ENCODE data around the gene EDAR.

EDAR gene

GRCh38 chr2:108974674-108975073 is 14.3 kb downstream of the EDAR start:
- Histone ChIP-seq H3K4me3 (ENCODE audit: low read length) (no peak overlapping the region), H3K9me3 (ENCODE audit: control insufficient read depth, low read length) (no peaks in the 10 kb centered on the region), H3K9ac (ENCODE audit: low read length) (no peak overlapping the region), H3K36me3 (ENCODE audit: control insufficient read depth, insufficient read depth, low read length) (no peaks in the 10 kb centered on the region), H3K27me3 (ENCODE audit: control insufficient read depth, insufficient read depth, low read length) (no peaks in the 10 kb centered on the region), H3K4me1 (ENCODE audit: control insufficient read depth, insufficient read depth, low read length) (peaks cover 41% of the 10 kb centered on the region)

- H3K27me3 ChIP-seq (ENCODE audit: control insufficient read depth, insufficient read depth, low read length): no peaks in the 10 kb centered on the region
- peaks cover 52% of the 10 kb centered on the region for H3K4me1 ChIP-seq (ENCODE audit: control insufficient read depth, insufficient read depth, low read length)
- no peaks in the 10 kb centered on the region for H3K9me3 ChIP-seq (ENCODE audit: control insufficient read depth, low read length)
- no peaks in the 10 kb centered on the region for H3K36me3 ChIP-seq (ENCODE audit: control insufficient read depth, insufficient read depth, low read length)
- H3K9ac ChIP-seq (ENCODE audit: low read length): no peak overlapping the region
- no peak overlapping the region for H3K4me3 ChIP-seq (ENCODE audit: low read length)
Observed at GRCh38 chr2:108972663-108973062, 16.4 kb downstream of the EDAR start.

GRCh38 chr2:108971661-108972566 is 17.1 kb downstream of the EDAR start:
- Histone ChIP-seq H3K9ac (ENCODE audit: low read length) (no peak overlapping the region), H3K4me1 (ENCODE audit: control insufficient read depth, insufficient read depth, low read length) (peaks cover 52% of the 10 kb centered on the region), H3K27me3 (ENCODE audit: control insufficient read depth, insufficient read depth, low read length) (no peaks in the 10 kb centered on the region), H3K9me3 (ENCODE audit: control insufficient read depth, low read length) (no peaks in the 10 kb centered on the region), H3K4me3 (ENCODE audit: low read length) (no peak overlapping the region), H3K36me3 (ENCODE audit: control insufficient read depth, insufficient read depth, low read length) (no peaks in the 10 kb centered on the region)

GRCh38 chr2:108970369-108970768 is 18.7 kb downstream of the EDAR start:
- no peak overlapping the region for H3K9ac ChIP-seq (ENCODE audit: low read length)
- no peaks in the 10 kb centered on the region for H3K9me3 ChIP-seq (ENCODE audit: control insufficient read depth, low read length)
- H3K27me3 ChIP-seq (ENCODE audit: control insufficient read depth, insufficient read depth, low read length): no peaks in the 10 kb centered on the region
- no peaks in the 10 kb centered on the region for H3K36me3 ChIP-seq (ENCODE audit: control insufficient read depth, insufficient read depth, low read length)
- peaks cover 52% of the 10 kb centered on the region for H3K4me1 ChIP-seq (ENCODE audit: control insufficient read depth, insufficient read depth, low read length)
- H3K4me3 ChIP-seq (ENCODE audit: low read length): no peak overlapping the region

- H3K36me3 ChIP-seq (ENCODE audit: control insufficient read depth, insufficient read depth, low read length): no peaks in the 10 kb centered on the region
- no peak overlapping the region for H3K9ac ChIP-seq (ENCODE audit: low read length)
- no peaks in the 10 kb centered on the region for H3K27me3 ChIP-seq (ENCODE audit: control insufficient read depth, insufficient read depth, low read length)
- H3K9me3 ChIP-seq (ENCODE audit: control insufficient read depth, low read length): no peaks in the 10 kb centered on the region
- peaks cover 52% of the 10 kb centered on the region for H3K4me1 ChIP-seq (ENCODE audit: control insufficient read depth, insufficient read depth, low read length)
- H3K4me3 ChIP-seq (ENCODE audit: low read length): no peak overlapping the region
Observed at GRCh38 chr2:108969856-108970255, 19.2 kb downstream of the EDAR start.

GRCh38 chr2:108968619-108969018 is 20.4 kb downstream of the EDAR start:
- H3K36me3 ChIP-seq (ENCODE audit: control insufficient read depth, insufficient read depth, low read length): no peaks in the 10 kb centered on the region
- H3K9me3 ChIP-seq (ENCODE audit: control insufficient read depth, low read length): no peaks in the 10 kb centered on the region
- H3K4me1 ChIP-seq (ENCODE audit: control insufficient read depth, insufficient read depth, low read length): peaks cover 52% of the 10 kb centered on the region
- no peak overlapping the region for H3K4me3 ChIP-seq (ENCODE audit: low read length)
- H3K27me3 ChIP-seq (ENCODE audit: control insufficient read depth, insufficient read depth, low read length): no peaks in the 10 kb centered on the region
- no peak overlapping the region for H3K9ac ChIP-seq (ENCODE audit: low read length)

GRCh38 chr2:108967757-108968156 is 21.3 kb downstream of the EDAR start:
- H3K4me3 ChIP-seq (ENCODE audit: low read length): no peak overlapping the region
- no peaks in the 10 kb centered on the region for H3K27me3 ChIP-seq (ENCODE audit: control insufficient read depth, insufficient read depth, low read length)
- H3K9ac ChIP-seq (ENCODE audit: low read length): no peak overlapping the region
- H3K4me1 ChIP-seq (ENCODE audit: control insufficient read depth, insufficient read depth, low read length): peaks cover 44% of the 10 kb centered on the region
- no peaks in the 10 kb centered on the region for H3K9me3 ChIP-seq (ENCODE audit: control insufficient read depth, low read length)
- no peaks in the 10 kb centered on the region for H3K36me3 ChIP-seq (ENCODE audit: control insufficient read depth, insufficient read depth, low read length)

GRCh38 chr2:108965540-108966289 is 23.3 kb downstream of the EDAR start:
- no peaks in the 10 kb centered on the region for H3K36me3 ChIP-seq (ENCODE audit: control insufficient read depth, insufficient read depth, low read length)
- no peak overlapping the region for H3K9ac ChIP-seq (ENCODE audit: low read length)
- H3K9me3 ChIP-seq (ENCODE audit: control insufficient read depth, low read length): no peaks in the 10 kb centered on the region
- H3K4me3 ChIP-seq (ENCODE audit: low read length): no peak overlapping the region
- no peaks in the 10 kb centered on the region for H3K27me3 ChIP-seq (ENCODE audit: control insufficient read depth, insufficient read depth, low read length)
- peaks cover 23% of the 10 kb centered on the region for H3K4me1 ChIP-seq (ENCODE audit: control insufficient read depth, insufficient read depth, low read length)

- H3K9me3 ChIP-seq (ENCODE audit: control insufficient read depth, low read length): no peaks in the 10 kb centered on the region
- H3K4me1 ChIP-seq (ENCODE audit: control insufficient read depth, insufficient read depth, low read length): peaks cover 11% of the 10 kb centered on the region
- no peaks in the 10 kb centered on the region for H3K27me3 ChIP-seq (ENCODE audit: control insufficient read depth, insufficient read depth, low read length)
- no peaks in the 10 kb centered on the region for H3K36me3 ChIP-seq (ENCODE audit: control insufficient read depth, insufficient read depth, low read length)
- H3K9ac ChIP-seq (ENCODE audit: low read length): no peak overlapping the region
- no peak overlapping the region for H3K4me3 ChIP-seq (ENCODE audit: low read length)
Observed at GRCh38 chr2:108963057-108963456, 26.0 kb downstream of the EDAR start.

- H3K36me3 ChIP-seq (ENCODE audit: control insufficient read depth, insufficient read depth, low read length): no peaks in the 10 kb centered on the region
- H3K9ac ChIP-seq (ENCODE audit: low read length): no peak overlapping the region
- H3K4me1 ChIP-seq (ENCODE audit: control insufficient read depth, insufficient read depth, low read length): peaks cover 20% of the 10 kb centered on the region
Observed at GRCh38 chr2:108961796-108962195, 27.2 kb downstream of the EDAR start.

GRCh38 chr2:108960006-108960405 is 29.0 kb downstream of the EDAR start:
- Histone ChIP-seq H3K36me3 (ENCODE audit: control insufficient read depth, insufficient read depth, low read length) (no peaks in the 10 kb centered on the region), H3K4me3 (ENCODE audit: low read length) (no peak overlapping the region), H3K27me3 (ENCODE audit: control insufficient read depth, insufficient read depth, low read length) (no peaks in the 10 kb centered on the region), H3K9me3 (ENCODE audit: control insufficient read depth, low read length) (no peaks in the 10 kb centered on the region), H3K4me1 (ENCODE audit: control insufficient read depth, insufficient read depth, low read length) (peaks cover 20% of the 10 kb centered on the region), H3K9ac (ENCODE audit: low read length) (no peak overlapping the region)

More at GRCh38 chr2:108961796-108962195, 27.2 kb downstream of the EDAR start:
- Histone ChIP-seq H3K27me3 (ENCODE audit: control insufficient read depth, insufficient read depth, low read length) (no peaks in the 10 kb centered on the region), H3K9me3 (ENCODE audit: control insufficient read depth, low read length) (no peaks in the 10 kb centered on the region), H3K4me3 (ENCODE audit: low read length) (no peak overlapping the region)

- H3K27me3 ChIP-seq (ENCODE audit: control insufficient read depth, insufficient read depth, low read length): no peaks in the 10 kb centered on the region
- no peak overlapping the region for H3K9ac ChIP-seq (ENCODE audit: low read length)
- no peaks in the 10 kb centered on the region for H3K9me3 ChIP-seq (ENCODE audit: control insufficient read depth, low read length)
- H3K4me1 ChIP-seq (ENCODE audit: control insufficient read depth, insufficient read depth, low read length): peaks cover 20% of the 10 kb centered on the region
- no peaks in the 10 kb centered on the region for H3K36me3 ChIP-seq (ENCODE audit: control insufficient read depth, insufficient read depth, low read length)
- no peak overlapping the region for H3K4me3 ChIP-seq (ENCODE audit: low read length)
Observed at GRCh38 chr2:108959401-108959800, 29.6 kb downstream of the EDAR start.

All from mucosa of stomach (tissue), 1 donor.